ENCODE measurements around the gene CCDC157.

- TF ChIP-seq CTCF (IDR thresholded peaks at IDR 0.05; ENCODE audit: insufficient read depth, low read length) (no peak), POLR2AphosphoS5 (IDR thresholded peaks at IDR 0.05; ENCODE audit: low read depth) (no peak), REST (IDR thresholded peaks at IDR 0.05; ENCODE audit: insufficient replicate concordance, low read depth) (no peak)
These were observed 396 bp downstream of the CCDC157 start for GRCh38 chr22:30357236-30357570.
